H1 (cell line): Measurements from ENCODE around the gene FHIP2A. TPM values are rescaled to one million over a fixed set of nuclear protein-coding genes. Genes with fewer than 3 reads are reported as not detected.

Source experiments
- MAX ChIP-seq: IDR thresholded peaks from 2 replicates; pipeline ENCODE4 v1.6.1; 2012; ENCODE audit warnings: inconsistent platforms
- polyA plus RNA-seq, 7 experiments: library from polyadenylated mRNA; depleted of rRNA in 3 of 7; stranded (reverse) in 5 of 7; unstranded in 2 of 7; fragments of >200 nt in 5 of 7; fragments of 200-250 nt in 2 of 7; gene quantifications; 1 replicate in 5 of 7; 2 replicates in 1 of 7; 4 replicates in 1 of 7; pipeline versions ENCODE4 v1.2.1 to v1.2.3, GENCODE V29; 2011 to 2013; ENCODE audit warnings: missing spikeins in 2 of 7, mixed read lengths in 2 of 7
- total RNA-seq: library from RNA; stranded (reverse); fragmentation: NEBNext Ultra II Directional; extraction: Animal tissue kit (Norgen Biotek cat#: 25700); gene quantifications from 2 replicates; pipeline ENCODE4 v1.2.1, GENCODE V29; 2021
- TF ChIP-seq, protein P1 (sequence below): fragments of 300-600 bp; sonication (generic); IDR thresholded peaks from 2 replicates; pipeline ENCODE4 v1.7.1; 2012; ENCODE audit warnings: low read length, moderate library complexity, mild to moderate bottlenecking, inconsistent platforms; ENCODE audit not compliant: insufficient replicate concordance

Gene FHIP2A
- total and polyA plus RNA-seq, 2 of the 8 experiments (the other 6 are each of a cell fraction or from before 2014, with no cell fraction given) = 4.5 to 15.0 TPM

- TF ChIP-seq, protein P1, sequence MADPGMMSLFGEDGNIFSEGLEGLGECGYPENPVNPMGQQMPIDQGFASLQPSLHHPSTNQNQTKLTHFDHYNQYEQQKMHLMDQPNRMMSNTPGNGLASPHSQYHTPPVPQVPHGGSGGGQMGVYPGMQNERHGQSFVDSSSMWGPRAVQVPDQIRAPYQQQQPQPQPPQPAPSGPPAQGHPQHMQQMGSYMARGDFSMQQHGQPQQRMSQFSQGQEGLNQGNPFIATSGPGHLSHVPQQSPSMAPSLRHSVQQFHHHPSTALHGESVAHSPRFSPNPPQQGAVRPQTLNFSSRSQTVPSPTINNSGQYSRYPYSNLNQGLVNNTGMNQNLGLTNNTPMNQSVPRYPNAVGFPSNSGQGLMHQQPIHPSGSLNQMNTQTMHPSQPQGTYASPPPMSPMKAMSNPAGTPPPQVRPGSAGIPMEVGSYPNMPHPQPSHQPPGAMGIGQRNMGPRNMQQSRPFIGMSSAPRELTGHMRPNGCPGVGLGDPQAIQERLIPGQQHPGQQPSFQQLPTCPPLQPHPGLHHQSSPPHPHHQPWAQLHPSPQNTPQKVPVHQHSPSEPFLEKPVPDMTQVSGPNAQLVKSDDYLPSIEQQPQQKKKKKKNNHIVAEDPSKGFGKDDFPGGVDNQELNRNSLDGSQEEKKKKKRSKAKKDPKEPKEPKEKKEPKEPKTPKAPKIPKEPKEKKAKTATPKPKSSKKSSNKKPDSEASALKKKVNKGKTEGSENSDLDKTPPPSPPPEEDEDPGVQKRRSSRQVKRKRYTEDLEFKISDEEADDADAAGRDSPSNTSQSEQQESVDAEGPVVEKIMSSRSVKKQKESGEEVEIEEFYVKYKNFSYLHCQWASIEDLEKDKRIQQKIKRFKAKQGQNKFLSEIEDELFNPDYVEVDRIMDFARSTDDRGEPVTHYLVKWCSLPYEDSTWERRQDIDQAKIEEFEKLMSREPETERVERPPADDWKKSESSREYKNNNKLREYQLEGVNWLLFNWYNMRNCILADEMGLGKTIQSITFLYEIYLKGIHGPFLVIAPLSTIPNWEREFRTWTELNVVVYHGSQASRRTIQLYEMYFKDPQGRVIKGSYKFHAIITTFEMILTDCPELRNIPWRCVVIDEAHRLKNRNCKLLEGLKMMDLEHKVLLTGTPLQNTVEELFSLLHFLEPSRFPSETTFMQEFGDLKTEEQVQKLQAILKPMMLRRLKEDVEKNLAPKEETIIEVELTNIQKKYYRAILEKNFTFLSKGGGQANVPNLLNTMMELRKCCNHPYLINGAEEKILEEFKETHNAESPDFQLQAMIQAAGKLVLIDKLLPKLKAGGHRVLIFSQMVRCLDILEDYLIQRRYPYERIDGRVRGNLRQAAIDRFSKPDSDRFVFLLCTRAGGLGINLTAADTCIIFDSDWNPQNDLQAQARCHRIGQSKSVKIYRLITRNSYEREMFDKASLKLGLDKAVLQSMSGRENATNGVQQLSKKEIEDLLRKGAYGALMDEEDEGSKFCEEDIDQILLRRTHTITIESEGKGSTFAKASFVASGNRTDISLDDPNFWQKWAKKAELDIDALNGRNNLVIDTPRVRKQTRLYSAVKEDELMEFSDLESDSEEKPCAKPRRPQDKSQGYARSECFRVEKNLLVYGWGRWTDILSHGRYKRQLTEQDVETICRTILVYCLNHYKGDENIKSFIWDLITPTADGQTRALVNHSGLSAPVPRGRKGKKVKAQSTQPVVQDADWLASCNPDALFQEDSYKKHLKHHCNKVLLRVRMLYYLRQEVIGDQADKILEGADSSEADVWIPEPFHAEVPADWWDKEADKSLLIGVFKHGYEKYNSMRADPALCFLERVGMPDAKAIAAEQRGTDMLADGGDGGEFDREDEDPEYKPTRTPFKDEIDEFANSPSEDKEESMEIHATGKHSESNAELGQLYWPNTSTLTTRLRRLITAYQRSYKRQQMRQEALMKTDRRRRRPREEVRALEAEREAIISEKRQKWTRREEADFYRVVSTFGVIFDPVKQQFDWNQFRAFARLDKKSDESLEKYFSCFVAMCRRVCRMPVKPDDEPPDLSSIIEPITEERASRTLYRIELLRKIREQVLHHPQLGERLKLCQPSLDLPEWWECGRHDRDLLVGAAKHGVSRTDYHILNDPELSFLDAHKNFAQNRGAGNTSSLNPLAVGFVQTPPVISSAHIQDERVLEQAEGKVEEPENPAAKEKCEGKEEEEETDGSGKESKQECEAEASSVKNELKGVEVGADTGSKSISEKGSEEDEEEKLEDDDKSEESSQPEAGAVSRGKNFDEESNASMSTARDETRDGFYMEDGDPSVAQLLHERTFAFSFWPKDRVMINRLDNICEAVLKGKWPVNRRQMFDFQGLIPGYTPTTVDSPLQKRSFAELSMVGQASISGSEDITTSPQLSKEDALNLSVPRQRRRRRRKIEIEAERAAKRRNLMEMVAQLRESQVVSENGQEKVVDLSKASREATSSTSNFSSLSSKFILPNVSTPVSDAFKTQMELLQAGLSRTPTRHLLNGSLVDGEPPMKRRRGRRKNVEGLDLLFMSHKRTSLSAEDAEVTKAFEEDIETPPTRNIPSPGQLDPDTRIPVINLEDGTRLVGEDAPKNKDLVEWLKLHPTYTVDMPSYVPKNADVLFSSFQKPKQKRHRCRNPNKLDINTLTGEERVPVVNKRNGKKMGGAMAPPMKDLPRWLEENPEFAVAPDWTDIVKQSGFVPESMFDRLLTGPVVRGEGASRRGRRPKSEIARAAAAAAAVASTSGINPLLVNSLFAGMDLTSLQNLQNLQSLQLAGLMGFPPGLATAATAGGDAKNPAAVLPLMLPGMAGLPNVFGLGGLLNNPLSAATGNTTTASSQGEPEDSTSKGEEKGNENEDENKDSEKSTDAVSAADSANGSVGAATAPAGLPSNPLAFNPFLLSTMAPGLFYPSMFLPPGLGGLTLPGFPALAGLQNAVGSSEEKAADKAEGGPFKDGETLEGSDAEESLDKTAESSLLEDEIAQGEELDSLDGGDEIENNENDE = no peak
- no peak for TF ChIP-seq MAX
Measured at GRCh38 chr10:114806562-114807391, 14.8 kb upstream of the FHIP2A start (continued).
